PFSK-1 (cell line): Measurements from ENCODE around the gene ASTL.

Source experiments
- FOXP2 ChIP-seq: optimal IDR thresholded peaks from 2 replicates; pipeline ENCODE3; 2011; ENCODE audit warnings: borderline replicate concordance, control low read depth, inconsistent platforms; ENCODE audit not compliant: insufficient read depth; ENCODE audit errors: extremely low read length, extremely low read depth
- POLR2AphosphoS5 ChIP-seq: IDR thresholded peaks from 2 replicates; pipeline ENCODE4 v1.6.1; 2012; ENCODE audit warnings: low read depth, mild to moderate bottlenecking, control low read depth, low read length, moderate library complexity
- SIN3A ChIP-seq: IDR thresholded peaks from 2 replicates; pipeline ENCODE4 v1.6.1; 2012; ENCODE audit warnings: mild to moderate bottlenecking, low read length, moderate library complexity, borderline replicate concordance; ENCODE audit not compliant: insufficient read depth
- TAF1 ChIP-seq: IDR thresholded peaks from 2 replicates; pipeline ENCODE4 v1.6.1; 2012; ENCODE audit warnings: low read length, control low read depth, borderline replicate concordance; ENCODE audit not compliant: insufficient read depth
- TF ChIP-seq, protein P1 (sequence below), 2 experiments: IDR thresholded peaks; 2 replicates each; pipeline versions ENCODE4 v1.6.1 to v1.8.0; 2011 to 2012; ENCODE audit warnings: low read depth in 2 of 2, low read length in 2 of 2, control low read depth in 1 of 2, inconsistent platforms in 1 of 2, mild to moderate bottlenecking in 1 of 2, moderate library complexity in 1 of 2; ENCODE audit not compliant: insufficient read depth in 1 of 2

ASTL gene

DNA sequence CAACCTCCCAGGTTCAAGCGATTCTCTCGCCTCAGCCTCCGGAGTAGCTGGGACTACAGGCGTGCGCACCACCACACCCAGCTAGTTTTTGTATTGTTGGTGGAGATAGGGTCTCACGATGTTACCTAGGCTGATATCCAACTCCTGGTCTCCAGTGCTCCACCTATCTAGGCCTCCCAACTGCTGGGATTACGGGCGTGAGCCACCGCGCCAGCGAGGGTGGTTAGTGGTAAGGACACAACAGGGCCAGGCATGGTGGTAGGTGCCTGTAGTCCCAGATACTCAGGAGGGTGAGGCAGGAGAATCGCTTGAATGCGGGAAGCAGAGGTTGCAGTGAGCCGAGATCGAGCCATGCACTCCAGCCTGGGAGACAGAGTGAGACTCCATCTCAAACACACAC is 33.5 kb upstream of the ASTL start:
- no peak for TF ChIP-seq POLR2AphosphoS5
- no peak for TF ChIP-seq SIN3A
- TF ChIP-seq, protein P1, sequence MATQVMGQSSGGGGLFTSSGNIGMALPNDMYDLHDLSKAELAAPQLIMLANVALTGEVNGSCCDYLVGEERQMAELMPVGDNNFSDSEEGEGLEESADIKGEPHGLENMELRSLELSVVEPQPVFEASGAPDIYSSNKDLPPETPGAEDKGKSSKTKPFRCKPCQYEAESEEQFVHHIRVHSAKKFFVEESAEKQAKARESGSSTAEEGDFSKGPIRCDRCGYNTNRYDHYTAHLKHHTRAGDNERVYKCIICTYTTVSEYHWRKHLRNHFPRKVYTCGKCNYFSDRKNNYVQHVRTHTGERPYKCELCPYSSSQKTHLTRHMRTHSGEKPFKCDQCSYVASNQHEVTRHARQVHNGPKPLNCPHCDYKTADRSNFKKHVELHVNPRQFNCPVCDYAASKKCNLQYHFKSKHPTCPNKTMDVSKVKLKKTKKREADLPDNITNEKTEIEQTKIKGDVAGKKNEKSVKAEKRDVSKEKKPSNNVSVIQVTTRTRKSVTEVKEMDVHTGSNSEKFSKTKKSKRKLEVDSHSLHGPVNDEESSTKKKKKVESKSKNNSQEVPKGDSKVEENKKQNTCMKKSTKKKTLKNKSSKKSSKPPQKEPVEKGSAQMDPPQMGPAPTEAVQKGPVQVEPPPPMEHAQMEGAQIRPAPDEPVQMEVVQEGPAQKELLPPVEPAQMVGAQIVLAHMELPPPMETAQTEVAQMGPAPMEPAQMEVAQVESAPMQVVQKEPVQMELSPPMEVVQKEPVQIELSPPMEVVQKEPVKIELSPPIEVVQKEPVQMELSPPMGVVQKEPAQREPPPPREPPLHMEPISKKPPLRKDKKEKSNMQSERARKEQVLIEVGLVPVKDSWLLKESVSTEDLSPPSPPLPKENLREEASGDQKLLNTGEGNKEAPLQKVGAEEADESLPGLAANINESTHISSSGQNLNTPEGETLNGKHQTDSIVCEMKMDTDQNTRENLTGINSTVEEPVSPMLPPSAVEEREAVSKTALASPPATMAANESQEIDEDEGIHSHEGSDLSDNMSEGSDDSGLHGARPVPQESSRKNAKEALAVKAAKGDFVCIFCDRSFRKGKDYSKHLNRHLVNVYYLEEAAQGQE (IDR thresholded peaks at IDR 0.05; ENCODE audit: insufficient read depth in 1 of 2, low read depth in 2 of 2, low read length in 2 of 2) = no peak
- TF ChIP-seq FOXP2 = no peak
- no peak for TF ChIP-seq TAF1

DNA sequence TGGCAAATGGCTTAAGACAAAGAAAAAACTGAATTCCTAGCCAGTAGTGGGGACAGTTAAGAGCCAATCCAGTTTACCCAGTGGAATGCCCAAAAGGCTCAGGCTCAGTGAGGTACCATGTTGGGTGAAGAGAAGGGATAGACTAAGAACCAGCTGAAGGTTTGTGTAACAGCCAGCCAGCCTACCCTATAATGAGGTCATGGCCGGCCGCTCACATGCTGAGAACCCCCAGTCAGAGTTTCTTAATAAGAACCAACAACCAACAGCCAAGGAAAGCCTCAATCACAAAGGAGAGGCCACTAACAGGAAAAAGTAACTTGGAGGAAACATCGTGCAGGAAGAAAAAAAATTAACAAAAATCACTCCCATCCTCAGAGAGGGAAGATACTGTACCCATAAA is 32.3 kb upstream of the ASTL start:
- TF ChIP-seq, protein P1 (IDR thresholded peaks at IDR 0.05; ENCODE audit: insufficient read depth in 1 of 2, low read depth in 2 of 2, low read length in 2 of 2) = no peak
- TF ChIP-seq POLR2AphosphoS5 = no peak
- TF ChIP-seq SIN3A = no peak
- TF ChIP-seq FOXP2 = no peak
- no peak for TF ChIP-seq TAF1

DNA sequence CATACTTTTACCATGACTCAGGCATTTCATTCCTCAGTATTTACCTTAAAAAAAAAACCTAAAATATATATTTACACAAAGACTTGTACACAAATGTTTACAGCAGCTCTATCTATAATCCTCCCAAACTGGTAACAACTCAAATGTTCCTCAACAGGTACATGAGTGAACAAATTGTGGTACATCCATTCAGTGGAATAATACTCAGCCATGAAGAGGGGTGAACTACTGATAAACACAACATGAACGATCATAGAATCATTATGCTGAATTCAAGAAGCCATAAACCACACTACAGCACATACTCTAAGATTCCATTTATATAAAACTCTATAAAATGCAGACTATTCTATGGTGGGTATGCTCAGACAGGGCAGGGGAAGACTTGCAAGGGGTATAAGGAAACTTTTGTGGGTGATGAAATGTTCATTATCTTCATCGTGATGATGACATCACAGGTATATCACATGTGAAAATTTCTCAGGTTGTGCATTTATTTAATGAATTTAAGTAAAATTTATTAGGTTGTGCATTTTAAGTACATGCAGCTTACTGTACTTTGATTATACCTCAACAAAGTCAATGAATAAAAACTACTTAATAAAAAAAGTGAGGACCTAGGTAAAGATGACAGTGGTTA is 31.7 kb upstream of the ASTL start:
- TF ChIP-seq POLR2AphosphoS5 (no peak), TAF1 (no peak), FOXP2 (no peak), SIN3A (no peak)
- TF ChIP-seq, protein P1 (IDR thresholded peaks at IDR 0.05; ENCODE audit: insufficient read depth in 1 of 2, low read depth in 2 of 2, low read length in 2 of 2) = no peak

DNA sequence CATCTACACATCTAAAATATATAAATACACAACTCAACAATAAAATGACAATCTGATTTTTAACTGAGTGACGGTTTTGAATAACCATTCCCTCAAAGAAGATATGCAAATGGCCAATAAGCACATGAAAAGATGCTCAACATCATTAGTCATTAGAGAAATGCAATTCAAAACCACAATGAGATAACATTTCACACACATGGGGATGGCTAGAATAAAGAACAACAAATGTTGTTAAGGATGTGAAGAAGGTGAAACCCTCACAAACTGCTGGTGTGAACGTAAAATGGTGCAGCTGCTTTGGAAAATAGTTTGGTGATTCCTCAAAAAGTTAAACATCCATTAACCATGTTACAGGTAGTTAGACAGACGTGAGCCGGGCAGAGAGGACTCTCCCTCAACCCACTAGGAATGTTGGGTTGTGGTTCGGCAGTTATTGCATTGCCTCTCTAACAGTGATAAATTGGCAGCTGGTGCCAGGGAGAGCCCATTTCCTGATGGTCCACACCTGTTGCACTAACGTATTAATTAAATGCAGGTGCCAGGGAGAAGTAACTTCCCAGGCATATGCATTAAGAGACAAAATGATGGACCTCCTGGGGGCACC is 29.2 kb upstream of the ASTL start:
- no peak for TF ChIP-seq FOXP2
- TF ChIP-seq SIN3A = no peak
- no peak for TF ChIP-seq TAF1
- TF ChIP-seq, protein P1 (IDR thresholded peaks at IDR 0.05; ENCODE audit: insufficient read depth in 1 of 2, low read depth in 2 of 2, low read length in 2 of 2) = no peak
- no peak for TF ChIP-seq POLR2AphosphoS5
